ENCODE results near the gene ZC3H12A. TPM values are rescaled to one million over a fixed set of nuclear protein-coding genes. Genes with fewer than 3 reads are reported as not detected.

ZC3H12A gene
- total RNA-seq, 1 donor from 2014 or later: 51.6 TPM

- Histone ChIP-seq H3K4me3 (no peak overlapping the region), H3K4me1 (peaks cover 39% of the 10 kb centered on the region), H3K27ac (no peak overlapping the region), H3K27me3 (no peaks in the 10 kb centered on the region), H3K9me3 (no peaks in the 10 kb centered on the region), H3K36me3 (no peaks in the 10 kb centered on the region)
- intact Hi-C loops (cut with DNase I): no loop called here
- no peak for TF ChIP-seq POLR2AphosphoS5 (IDR thresholded peaks at IDR 0.05; ENCODE audit: insufficient read depth in 1 of 2, low read depth in 1 of 2)
- TF ChIP-seq POLR2A (IDR thresholded peaks at IDR 0.05): no peak
- no peak for TF ChIP-seq CTCF (IDR thresholded peaks at IDR 0.05)
- no peak for DNase-seq (ENCODE audit: extremely low spot score in 2 of 2)
Measured at GRCh38 chr1:37469386-37469785, 5.0 kb upstream of the ZC3H12A start.

- Histone ChIP-seq H3K9me3 (no peaks in the 10 kb centered on the region), H3K4me1 (peaks cover 51% of the 10 kb centered on the region), H3K36me3 (no peaks in the 10 kb centered on the region), H3K4me3 (peak overlapping the region; percentile 3 to 36), H3K27me3 (no peaks in the 10 kb centered on the region), H3K27ac (peak overlapping the region; percentile 98)
- intact Hi-C loops (cut with DNase I): no loop called here
- DNase-seq (ENCODE audit: extremely low spot score in 2 of 2): peak in 1 of 2 donors; percentile 94
- TF ChIP-seq CTCF (IDR thresholded peaks at IDR 0.05) (no peak), POLR2AphosphoS5 (IDR thresholded peaks at IDR 0.05; ENCODE audit: insufficient read depth in 1 of 2, low read depth in 1 of 2) (peak; percentile 62 to 74)
Measured at GRCh38 chr1:37471345-37472231, 2.8 kb upstream of the ZC3H12A start.

GRCh38 chr1:37472281-37472680, 2.1 kb upstream of the ZC3H12A start:
- Histone ChIP-seq H3K4me3 (no peak overlapping the region), H3K9me3 (no peaks in the 10 kb centered on the region), H3K27me3 (no peaks in the 10 kb centered on the region), H3K27ac (peak overlapping the region; percentile 98), H3K4me1 (peaks cover 58% of the 10 kb centered on the region), H3K36me3 (no peaks in the 10 kb centered on the region)
- no peak for DNase-seq (ENCODE audit: extremely low spot score in 2 of 2)
- intact Hi-C loops (cut with DNase I): no loop called here
- TF ChIP-seq POLR2AphosphoS5 (IDR thresholded peaks at IDR 0.05; ENCODE audit: insufficient read depth in 1 of 2, low read depth in 1 of 2): no peak
- no peak for TF ChIP-seq POLR2A (IDR thresholded peaks at IDR 0.05)
- TF ChIP-seq CTCF (IDR thresholded peaks at IDR 0.05): no peak

GRCh38 chr1:37472994-37473393, 1.4 kb upstream of the ZC3H12A start:
- Histone ChIP-seq H3K27me3 (no peaks in the 10 kb centered on the region), H3K4me3 (peak overlapping the region in 1 of 2 donors; percentile 84), H3K36me3 (no peaks in the 10 kb centered on the region), H3K4me1 (peaks cover 65% of the 10 kb centered on the region), H3K27ac (peak overlapping the region; percentile 98), H3K9me3 (no peaks in the 10 kb centered on the region)
- TF ChIP-seq POLR2A (IDR thresholded peaks at IDR 0.05): no peak
- TF ChIP-seq CTCF (IDR thresholded peaks at IDR 0.05): no peak
- no peak for TF ChIP-seq POLR2AphosphoS5 (IDR thresholded peaks at IDR 0.05; ENCODE audit: insufficient read depth in 1 of 2, low read depth in 1 of 2)
- intact Hi-C loops (cut with DNase I): no loop called here
- no peak for DNase-seq (ENCODE audit: extremely low spot score in 2 of 2)

- Histone ChIP-seq H3K4me3 (peak overlapping the region; percentile 84 to 87), H3K9me3 (no peaks in the 10 kb centered on the region), H3K27ac (peak overlapping the region; percentile 98), H3K36me3 (no peaks in the 10 kb centered on the region), H3K4me1 (peaks cover 70% of the 10 kb centered on the region), H3K27me3 (no peaks in the 10 kb centered on the region)
- no peak for TF ChIP-seq POLR2A (IDR thresholded peaks at IDR 0.05)
- TF ChIP-seq POLR2AphosphoS5 (IDR thresholded peaks at IDR 0.05; ENCODE audit: insufficient read depth in 1 of 2, low read depth in 1 of 2): no peak
- no peak for TF ChIP-seq CTCF (IDR thresholded peaks at IDR 0.05)
- intact Hi-C loops (cut with DNase I): no loop called here
- no peak for DNase-seq (ENCODE audit: extremely low spot score in 2 of 2)
Measured at GRCh38 chr1:37473431-37474045, 842 bp upstream of the ZC3H12A start.

All from vagina (tissue), 2 donors.